ENCODE data around the gene NOA1.

DNA sequence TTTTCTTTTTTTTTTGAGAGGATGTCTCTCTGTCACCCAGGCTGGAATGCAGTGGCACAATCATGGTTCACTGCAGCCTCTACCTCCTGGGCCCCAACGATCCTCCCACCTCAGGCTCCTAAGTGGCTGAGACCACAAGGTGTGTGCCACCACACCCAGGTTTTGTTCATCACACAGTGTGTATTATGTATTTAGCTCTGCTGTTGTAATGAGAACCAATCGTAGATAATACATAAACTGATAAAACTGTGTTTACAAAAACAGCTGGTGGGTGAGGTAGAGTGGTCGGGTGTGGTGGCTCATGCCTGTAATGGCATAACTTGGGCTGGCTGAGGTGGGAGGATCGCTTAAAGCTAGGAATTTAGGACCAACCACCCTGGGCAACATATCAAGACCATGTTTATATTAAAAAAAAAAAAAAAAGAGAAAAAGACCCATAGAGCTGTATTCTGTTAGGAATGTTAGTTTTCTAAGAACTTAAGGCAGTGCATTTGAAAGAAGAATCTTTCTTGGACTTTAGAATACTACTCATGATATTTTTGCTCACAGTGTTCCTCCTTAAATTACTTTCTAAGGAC lies 36.2 kb upstream of the NOA1 start:
- TF ChIP-seq, protein P1, sequence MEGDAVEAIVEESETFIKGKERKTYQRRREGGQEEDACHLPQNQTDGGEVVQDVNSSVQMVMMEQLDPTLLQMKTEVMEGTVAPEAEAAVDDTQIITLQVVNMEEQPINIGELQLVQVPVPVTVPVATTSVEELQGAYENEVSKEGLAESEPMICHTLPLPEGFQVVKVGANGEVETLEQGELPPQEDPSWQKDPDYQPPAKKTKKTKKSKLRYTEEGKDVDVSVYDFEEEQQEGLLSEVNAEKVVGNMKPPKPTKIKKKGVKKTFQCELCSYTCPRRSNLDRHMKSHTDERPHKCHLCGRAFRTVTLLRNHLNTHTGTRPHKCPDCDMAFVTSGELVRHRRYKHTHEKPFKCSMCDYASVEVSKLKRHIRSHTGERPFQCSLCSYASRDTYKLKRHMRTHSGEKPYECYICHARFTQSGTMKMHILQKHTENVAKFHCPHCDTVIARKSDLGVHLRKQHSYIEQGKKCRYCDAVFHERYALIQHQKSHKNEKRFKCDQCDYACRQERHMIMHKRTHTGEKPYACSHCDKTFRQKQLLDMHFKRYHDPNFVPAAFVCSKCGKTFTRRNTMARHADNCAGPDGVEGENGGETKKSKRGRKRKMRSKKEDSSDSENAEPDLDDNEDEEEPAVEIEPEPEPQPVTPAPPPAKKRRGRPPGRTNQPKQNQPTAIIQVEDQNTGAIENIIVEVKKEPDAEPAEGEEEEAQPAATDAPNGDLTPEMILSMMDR (IDR thresholded peaks at IDR 0.05) = no peak
- no peak for TF ChIP-seq POLR2A (IDR thresholded peaks at IDR 0.05)
